Right lobe of liver (tissue), 4 donors: Measurements from ENCODE around the gene OR4D2.

Experiments used
- POLR2A ChIP-seq: fragments of 450-650 bp; IDR thresholded peaks from one replicate; pipeline ENCODE4 v1.6.1; 2017; ENCODE audit warnings: antibody characterized with exemption, mild to moderate bottlenecking
- TF ChIP-seq, protein P1 (sequence below), 4 donors: fragments of 200-600 bp in 3 of 4; fragments of 450-650 bp in 1 of 4; IDR thresholded peaks; one replicate each; pipeline versions ENCODE4 v1.5.1 to v1.8.0; 2016 to 2022; ENCODE audit warnings: antibody characterized with exemption in 4 of 4, mild to moderate bottlenecking in 2 of 4
- donor health status: DM: no; HTN: no; CAD: no.
- donor health status: DM: no; HTN: no; CAD: no.
- donor health status: DM: no; HTN: yes; CAD: no.

DNA sequence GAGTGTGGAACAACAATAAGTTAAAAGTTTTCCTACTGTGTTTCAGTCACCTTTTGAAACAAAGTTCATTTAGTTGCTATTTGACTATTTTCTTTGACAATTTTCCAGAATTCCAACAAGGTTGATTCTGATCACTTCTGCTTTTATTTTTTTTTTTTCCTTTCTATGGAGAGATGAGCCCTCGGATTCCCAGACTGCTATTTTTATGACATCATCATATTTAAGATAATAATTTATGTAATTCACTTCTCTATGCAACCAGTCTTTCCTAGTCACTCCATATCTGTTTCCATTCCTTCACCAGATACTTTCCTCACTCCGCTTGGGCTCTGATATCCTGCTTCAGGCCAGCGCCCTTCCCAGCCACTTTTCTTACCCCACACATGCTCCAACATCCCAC is 8.1 kb downstream of the OR4D2 start:
- TF ChIP-seq, protein P1, sequence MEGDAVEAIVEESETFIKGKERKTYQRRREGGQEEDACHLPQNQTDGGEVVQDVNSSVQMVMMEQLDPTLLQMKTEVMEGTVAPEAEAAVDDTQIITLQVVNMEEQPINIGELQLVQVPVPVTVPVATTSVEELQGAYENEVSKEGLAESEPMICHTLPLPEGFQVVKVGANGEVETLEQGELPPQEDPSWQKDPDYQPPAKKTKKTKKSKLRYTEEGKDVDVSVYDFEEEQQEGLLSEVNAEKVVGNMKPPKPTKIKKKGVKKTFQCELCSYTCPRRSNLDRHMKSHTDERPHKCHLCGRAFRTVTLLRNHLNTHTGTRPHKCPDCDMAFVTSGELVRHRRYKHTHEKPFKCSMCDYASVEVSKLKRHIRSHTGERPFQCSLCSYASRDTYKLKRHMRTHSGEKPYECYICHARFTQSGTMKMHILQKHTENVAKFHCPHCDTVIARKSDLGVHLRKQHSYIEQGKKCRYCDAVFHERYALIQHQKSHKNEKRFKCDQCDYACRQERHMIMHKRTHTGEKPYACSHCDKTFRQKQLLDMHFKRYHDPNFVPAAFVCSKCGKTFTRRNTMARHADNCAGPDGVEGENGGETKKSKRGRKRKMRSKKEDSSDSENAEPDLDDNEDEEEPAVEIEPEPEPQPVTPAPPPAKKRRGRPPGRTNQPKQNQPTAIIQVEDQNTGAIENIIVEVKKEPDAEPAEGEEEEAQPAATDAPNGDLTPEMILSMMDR (IDR thresholded peaks at IDR 0.05): no peak
- TF ChIP-seq POLR2A: no peak
